Measurements from ENCODE around the gene ZNF862. TPM values are rescaled to one million over a fixed set of nuclear protein-coding genes. Genes with fewer than 3 reads are reported as not detected.

The ZNF862 gene
- total RNA-seq, 1 donor from 2014 or later, result 22.8 TPM

GRCh38 chr7:149824748-149825566, 13.2 kb upstream of the ZNF862 start:
- Mint-ChIP-seq H3K9me3 (ENCODE audit: low read depth) (no peaks in the 10 kb centered on the region), H3K27me3 (no peaks in the 10 kb centered on the region), H3K4me3 (ENCODE audit: low read depth) (no peak overlapping the region), H3K36me3 (ENCODE audit: insufficient read depth) (no peaks in the 10 kb centered on the region), H3K27ac (no peak overlapping the region), H3K4me1 (ENCODE audit: low read depth) (no peaks in the 10 kb centered on the region)
- no peak for DNase-seq (ENCODE audit: low spot score, unreplicated experiment)
- no peak for TF ChIP-seq CTCF (IDR thresholded peaks at IDR 0.05; ENCODE audit: unreplicated experiment)

GRCh38 chr7:149825567-149826343, 12.4 kb upstream of the ZNF862 start:
- Mint-ChIP-seq H3K27me3 (no peaks in the 10 kb centered on the region), H3K9me3 (ENCODE audit: low read depth) (no peaks in the 10 kb centered on the region), H3K27ac (no peak overlapping the region), H3K36me3 (ENCODE audit: insufficient read depth) (no peaks in the 10 kb centered on the region), H3K4me1 (ENCODE audit: low read depth) (no peaks in the 10 kb centered on the region), H3K4me3 (ENCODE audit: low read depth) (no peak overlapping the region)
- DNase-seq (ENCODE audit: low spot score, unreplicated experiment), result no peak
- TF ChIP-seq CTCF (IDR thresholded peaks at IDR 0.05; ENCODE audit: unreplicated experiment), result no peak

GRCh38 chr7:149826344-149827088, 11.7 kb upstream of the ZNF862 start:
- H3K27me3 Mint-ChIP-seq, result no peaks in the 10 kb centered on the region
- H3K4me3 Mint-ChIP-seq (ENCODE audit: low read depth), result no peak overlapping the region
- no peaks in the 10 kb centered on the region for H3K36me3 Mint-ChIP-seq (ENCODE audit: insufficient read depth)
- no peak overlapping the region for H3K27ac Mint-ChIP-seq
- H3K4me1 Mint-ChIP-seq (ENCODE audit: low read depth), result no peaks in the 10 kb centered on the region
- DNase-seq (ENCODE audit: low spot score, unreplicated experiment), result no peak
- TF ChIP-seq CTCF (IDR thresholded peaks at IDR 0.05; ENCODE audit: unreplicated experiment), result no peak
- H3K9me3 Mint-ChIP-seq (ENCODE audit: low read depth), result no peaks in the 10 kb centered on the region

GRCh38 chr7:149827089-149827981, 10.8 kb upstream of the ZNF862 start:
- Mint-ChIP-seq H3K4me3 (ENCODE audit: low read depth) (no peak overlapping the region), H3K4me1 (ENCODE audit: low read depth) (no peaks in the 10 kb centered on the region), H3K9me3 (ENCODE audit: low read depth) (no peaks in the 10 kb centered on the region), H3K27ac (no peak overlapping the region), H3K27me3 (peaks cover 3% of the 10 kb centered on the region), H3K36me3 (ENCODE audit: insufficient read depth) (no peaks in the 10 kb centered on the region)
- no peak for TF ChIP-seq CTCF (IDR thresholded peaks at IDR 0.05; ENCODE audit: unreplicated experiment)
- no peak for DNase-seq (ENCODE audit: low spot score, unreplicated experiment)

All from progenitor cell of endocrine pancreas (in vitro differentiated cells).